HCT116 (cell line): ENCODE data around the gene PARM1. TPM values are rescaled to one million over a fixed set of nuclear protein-coding genes. Genes with fewer than 3 reads are reported as not detected.

Experiments
- ATAC-seq: fragments of 200-7000 bp; cut with Tn5 transposase; 2 replicates; pipeline ENCODE4 v1.9.1; 2020; ENCODE audit warnings: mild to moderate bottlenecking, moderate library complexity
- BruUV-seq: library from RNA; stranded (reverse); fragments of 400-500 nt; replicated peaks from 2 replicates; lab custom pipeline; 2021; lab: Mats Ljungman, UMichigan
- CTCF ChIA-PET: fragments of 300-600 bp; sonication (Branson Sonifier 250); formaldehyde crosslinking; loops from one replicate; lab custom pipeline; 2021; ENCODE audit warnings: antibody characterized with exemption; lab: Charles Lee
- POLR2A ChIA-PET: fragments of 300-600, 350-600 bp; sonication (Branson Sonifier 250); formaldehyde crosslinking; loops from one replicate; lab custom pipeline; 2021; ENCODE audit warnings: antibody characterized with exemption; lab: Charles Lee
- RAD21 ChIA-PET, 2 experiments: fragments of 300-600 bp; sonication (Branson Sonifier 250); formaldehyde crosslinking; loops; one replicate each; lab custom pipeline; 2023; ENCODE audit warnings: low total read pairs in 2 of 2; ENCODE audit not compliant: uncharacterized antibody in 2 of 2, unreplicated experiment in 2 of 2, low non-redundant PET in 1 of 2; lab: Charles Lee
- DNase-seq: peaks from one replicate; pipeline ENCODE4 v3.0.0-alpha.2; 2010; ENCODE audit warnings: low read depth, low spot score
- H2AFZ ChIP-seq: fragments of 200-600 bp; shearing (Covaris generic), sonication (generic); 2 replicates; pipeline ENCODE4 v1.6.1; 2017; ENCODE audit warnings: low read depth, mixed run types, mixed read lengths, antibody characterized with exemption, low read length; ENCODE audit not compliant: poor library complexity, severe bottlenecking
- H3K27ac ChIP-seq: 2 replicates; pipeline ENCODE4 v1.5.1; 2012; ENCODE audit warnings: low read depth, low read length
- H3K27me3 ChIP-seq: fragments of 200-600 bp; sonication (generic); 2 replicates; pipeline ENCODE4 v1.6.1; 2016; ENCODE audit warnings: mixed run types, low read length, mixed read lengths; ENCODE audit not compliant: insufficient read depth
- H3K36me3 ChIP-seq, 2 experiments: fragments of 200-500 bp in 1 of 2; fragments of 200-600 bp in 1 of 2; sonication (Bioruptor generic) in 1 of 2; sonication (generic) in 1 of 2; 2 replicates each; pipeline versions ENCODE4 v1.5.1 to v1.6.1; 2014 to 2016; ENCODE audit warnings: low read length in 2 of 2, inconsistent platforms in 1 of 2, mixed read lengths in 1 of 2, mixed run types in 1 of 2; ENCODE audit not compliant: insufficient read depth in 2 of 2, control insufficient read depth in 1 of 2
- H3K4me1 ChIP-seq, 2 experiments: fragments of 200-600 bp in 1 of 2; sonication (generic) in 1 of 2; 2 replicates each; pipeline versions ENCODE4 v1.5.1 to v1.6.1; 2012 to 2017; ENCODE audit warnings: low read length in 2 of 2, inconsistent platforms in 1 of 2, mild to moderate bottlenecking in 1 of 2, mixed read lengths in 1 of 2, mixed run types in 1 of 2, moderate library complexity in 1 of 2; ENCODE audit not compliant: insufficient read depth in 2 of 2, control insufficient read depth in 1 of 2
- H3K4me2 ChIP-seq: fragments of 200-600 bp; sonication (generic); 2 replicates; pipeline ENCODE4 v1.6.1; 2017; ENCODE audit warnings: mixed run types, low read length, mixed read lengths
- H3K4me3 ChIP-seq, 2 experiments: fragments of 200-600 bp in 1 of 2; sonication (generic) in 1 of 2; replicated peaks in 1 of 2; 2 replicates each; pipeline ENCODE4 v1.5.1; 2011 to 2016; ENCODE audit warnings: low read length in 2 of 2, control low read depth in 1 of 2, low read depth in 1 of 2, mild to moderate bottlenecking in 1 of 2, mixed read lengths in 1 of 2, mixed run types in 1 of 2
- H3K79me2 ChIP-seq: fragments of 200-600 bp; sonication (generic); 2 replicates; pipeline ENCODE4 v1.6.1; 2017; ENCODE audit warnings: mild to moderate bottlenecking, mixed run types, low read length, moderate library complexity, mixed read lengths; ENCODE audit not compliant: insufficient read depth
- H3K9ac ChIP-seq: fragments of 200-600 bp; sonication (generic); 2 replicates; pipeline ENCODE4 v1.6.1; 2016; ENCODE audit warnings: low read length, mixed read lengths
- H3K9me2 ChIP-seq: fragments of 200-600 bp; sonication (generic), shearing (Covaris generic); 2 replicates; pipeline ENCODE4 v1.6.1; 2017; ENCODE audit warnings: mixed run types, mild to moderate bottlenecking, moderate library complexity; ENCODE audit not compliant: insufficient read depth
- H3K9me3 ChIP-seq, 2 experiments: fragments of 200-500 bp in 1 of 2; fragments of 200-600 bp in 1 of 2; sonication (Bioruptor generic) in 1 of 2; sonication (generic) in 1 of 2; 2 replicates each; pipeline ENCODE4 v1.6.1; 2014 to 2017; ENCODE audit warnings: low read length in 2 of 2, mixed read lengths in 2 of 2, inconsistent platforms in 1 of 2, low read depth in 1 of 2, mild to moderate bottlenecking in 1 of 2, mixed run types in 1 of 2, moderate library complexity in 1 of 2; ENCODE audit not compliant: control insufficient read depth in 1 of 2, insufficient read depth in 1 of 2
- H4K20me1 ChIP-seq: fragments of 200-600 bp; sonication (generic), shearing (Covaris generic); 2 replicates; pipeline ENCODE4 v1.6.1; 2017; ENCODE audit warnings: mixed run types, mild to moderate bottlenecking, moderate library complexity; ENCODE audit not compliant: insufficient read depth
- ATF3 ChIP-seq: IDR thresholded peaks from 2 replicates; pipeline ENCODE4 v1.6.1; 2012
- CBX3 ChIP-seq: IDR thresholded peaks from 2 replicates; pipeline ENCODE4 v1.6.1; 2012; ENCODE audit warnings: low read depth
- EGR1 ChIP-seq: IDR thresholded peaks from 2 replicates; pipeline ENCODE4 v1.6.1; 2012; ENCODE audit warnings: low read depth
- ELF1 ChIP-seq: IDR thresholded peaks from 2 replicates; pipeline ENCODE4 v1.6.1; 2012; ENCODE audit warnings: low read depth, borderline replicate concordance
- FOSL1 ChIP-seq: IDR thresholded peaks from 2 replicates; pipeline ENCODE4 v1.6.1; 2012; ENCODE audit warnings: low read depth
- POLR2A ChIP-seq: IDR thresholded peaks from 2 replicates; pipeline ENCODE4 v1.7.0; 2011; ENCODE audit warnings: borderline replicate concordance; ENCODE audit not compliant: insufficient read depth, insufficient read length; ENCODE audit errors: extremely low read depth
- RAD21 ChIP-seq: IDR thresholded peaks from 2 replicates; pipeline ENCODE4 v1.6.1; 2012; ENCODE audit warnings: low read depth, mild to moderate bottlenecking
- ZFX ChIP-seq: fragments of 450-650 bp; IDR thresholded peaks from 2 replicates; pipeline ENCODE4 v1.6.1; 2017
- intact Hi-C: fragments of 100-400 bp; cut with micrococcal nuclease; formaldehyde crosslinking; loops from 2 replicates; pipeline ENCODE4 v1.10.0; 2022
- total RNA-seq: library from RNA; stranded (reverse); gene quantifications from one replicate; pipeline ENCODE4 v1.2.1, GENCODE V29; 2021; ENCODE audit not compliant: unreplicated experiment

Gene PARM1
- total RNA-seq, 1 experiment from 2014 or later: 11.7 TPM

GRCh38 chr4:74964311-74964710, 31.4 kb downstream of the PARM1 start:
- TF ChIP-seq EGR1 (no peak), CBX3 (no peak), FOSL1 (no peak), ATF3 (no peak), ZFX (no peak), POLR2A (no peak)
- POLR2A ChIA-PET: no interaction called here

GRCh38 chr4:74967324-74967723, 34.4 kb downstream of the PARM1 start:
- H3K9me2 ChIP-seq: no peaks in the 10 kb centered on the region
- CTCF ChIA-PET: interaction anchor here (0.6 kb wide), 1 partner anchor 79 kb away, joined by 3 read pairs; no protein-coding TSS in a partner anchor
- H4K20me1 ChIP-seq: no peaks in the 10 kb centered on the region
- no peak for DNase-seq
- no peaks in the 10 kb centered on the region for H3K36me3 ChIP-seq
- H3K27me3 ChIP-seq: no peaks in the 10 kb centered on the region
- intact Hi-C loops: no loop called here
- no peaks in the 10 kb centered on the region for H3K79me2 ChIP-seq
- no peak overlapping the region for H3K4me3 ChIP-seq
- H3K4me1 ChIP-seq: no peaks in the 10 kb centered on the region
- no peak overlapping the region for H3K27ac ChIP-seq
- ATAC-seq: no peak
- TF ChIP-seq ELF1 (no peak), RAD21 (no peak), CBX3 (no peak)
- TF ChIP-seq, all 23 proteins: peak for 0
- BruUV-seq: no TSS peak
- POLR2A ChIA-PET: no interaction called here
- Histone ChIP-seq H3K9ac (no peak overlapping the region), H2AFZ (no peak overlapping the region), H3K9me3 (no peaks in the 10 kb centered on the region), H3K4me2 (no peak overlapping the region)
- RAD21 ChIA-PET: no interaction called here

More at GRCh38 chr4:74964311-74964710, 31.4 kb downstream of the PARM1 start:
- no peak overlapping the region for H3K27ac ChIP-seq
- H3K4me3 ChIP-seq: no peak overlapping the region
- ChIA-PET RAD21 (no interaction called here), CTCF (no interaction called here)
- intact Hi-C loops: no loop called here
- BruUV-seq: no TSS peak
- no peak overlapping the region for H2AFZ ChIP-seq
- no peaks in the 10 kb centered on the region for H3K9me3 ChIP-seq
- DNase-seq (no peak), ATAC-seq (no peak)
- H3K4me2 ChIP-seq: no peak overlapping the region
- no peaks in the 10 kb centered on the region for H3K27me3 ChIP-seq
- no peak overlapping the region for H3K9ac ChIP-seq
- H3K4me1 ChIP-seq: no peaks in the 10 kb centered on the region
- no peaks in the 10 kb centered on the region for H4K20me1 ChIP-seq
- H3K9me2 ChIP-seq: no peaks in the 10 kb centered on the region
- H3K36me3 ChIP-seq: no peaks in the 10 kb centered on the region
- no peaks in the 10 kb centered on the region for H3K79me2 ChIP-seq
